ENCODE results near the gene GBP3. TPM values are rescaled to one million over a fixed set of nuclear protein-coding genes. Genes with fewer than 3 reads are reported as not detected.

The GBP3 gene
- total RNA-seq, 1 donor from 2014 or later = 10.1 TPM

- Mint-ChIP-seq H3K4me3 (ENCODE audit: unreplicated experiment) (no peak overlapping the region), H3K36me3 (ENCODE audit: low read depth) (peaks cover 5% of the 10 kb centered on the region), H3K9me3 (ENCODE audit: low read depth) (peaks cover 1% of the 10 kb centered on the region), H3K27me3 (ENCODE audit: low read depth) (no peaks in the 10 kb centered on the region), H3K27ac (ENCODE audit: unreplicated experiment) (no peak overlapping the region), H3K4me1 (ENCODE audit: low read depth) (no peaks in the 10 kb centered on the region)
- TF ChIP-seq, protein P1, sequence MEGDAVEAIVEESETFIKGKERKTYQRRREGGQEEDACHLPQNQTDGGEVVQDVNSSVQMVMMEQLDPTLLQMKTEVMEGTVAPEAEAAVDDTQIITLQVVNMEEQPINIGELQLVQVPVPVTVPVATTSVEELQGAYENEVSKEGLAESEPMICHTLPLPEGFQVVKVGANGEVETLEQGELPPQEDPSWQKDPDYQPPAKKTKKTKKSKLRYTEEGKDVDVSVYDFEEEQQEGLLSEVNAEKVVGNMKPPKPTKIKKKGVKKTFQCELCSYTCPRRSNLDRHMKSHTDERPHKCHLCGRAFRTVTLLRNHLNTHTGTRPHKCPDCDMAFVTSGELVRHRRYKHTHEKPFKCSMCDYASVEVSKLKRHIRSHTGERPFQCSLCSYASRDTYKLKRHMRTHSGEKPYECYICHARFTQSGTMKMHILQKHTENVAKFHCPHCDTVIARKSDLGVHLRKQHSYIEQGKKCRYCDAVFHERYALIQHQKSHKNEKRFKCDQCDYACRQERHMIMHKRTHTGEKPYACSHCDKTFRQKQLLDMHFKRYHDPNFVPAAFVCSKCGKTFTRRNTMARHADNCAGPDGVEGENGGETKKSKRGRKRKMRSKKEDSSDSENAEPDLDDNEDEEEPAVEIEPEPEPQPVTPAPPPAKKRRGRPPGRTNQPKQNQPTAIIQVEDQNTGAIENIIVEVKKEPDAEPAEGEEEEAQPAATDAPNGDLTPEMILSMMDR (IDR thresholded peaks at IDR 0.05) = peak; percentile 85
- DNase-seq (ENCODE audit: low spot score) = no peak
These were observed 23.9 kb downstream of the GBP3 start for GRCh38 chr1:88998716-88999115.

DNA sequence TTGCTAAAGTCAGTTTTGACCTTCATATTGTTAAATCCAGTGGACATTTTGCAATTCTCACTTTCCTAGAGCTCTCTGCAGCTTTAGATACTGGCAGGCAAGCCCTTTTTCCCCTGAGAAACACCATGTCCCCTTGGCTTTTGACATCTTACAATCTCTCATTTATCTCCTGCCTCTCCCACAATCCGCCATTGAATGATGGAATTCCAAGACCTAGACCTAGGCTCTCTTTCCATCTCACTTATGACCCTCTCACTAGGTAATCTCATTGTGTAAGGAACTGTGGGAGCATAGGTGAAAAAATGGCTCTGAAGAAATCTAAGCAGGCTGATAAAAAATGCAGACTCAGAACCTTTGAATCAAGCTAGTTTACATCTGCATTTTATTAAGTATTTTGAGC, 32.2 kb downstream of the GBP3 start:
- H3K4me1 Mint-ChIP-seq (ENCODE audit: low read depth) = peaks cover 25% of the 10 kb centered on the region
- H3K27ac Mint-ChIP-seq (ENCODE audit: unreplicated experiment) = no peak overlapping the region
- H3K36me3 Mint-ChIP-seq (ENCODE audit: low read depth) = no peaks in the 10 kb centered on the region
- no peaks in the 10 kb centered on the region for H3K27me3 Mint-ChIP-seq (ENCODE audit: low read depth)
- TF ChIP-seq, protein P1 (IDR thresholded peaks at IDR 0.05) = no peak
- no peaks in the 10 kb centered on the region for H3K9me3 Mint-ChIP-seq (ENCODE audit: low read depth)
- no peak for DNase-seq (ENCODE audit: low spot score)
- no peak overlapping the region for H3K4me3 Mint-ChIP-seq (ENCODE audit: unreplicated experiment)

DNA sequence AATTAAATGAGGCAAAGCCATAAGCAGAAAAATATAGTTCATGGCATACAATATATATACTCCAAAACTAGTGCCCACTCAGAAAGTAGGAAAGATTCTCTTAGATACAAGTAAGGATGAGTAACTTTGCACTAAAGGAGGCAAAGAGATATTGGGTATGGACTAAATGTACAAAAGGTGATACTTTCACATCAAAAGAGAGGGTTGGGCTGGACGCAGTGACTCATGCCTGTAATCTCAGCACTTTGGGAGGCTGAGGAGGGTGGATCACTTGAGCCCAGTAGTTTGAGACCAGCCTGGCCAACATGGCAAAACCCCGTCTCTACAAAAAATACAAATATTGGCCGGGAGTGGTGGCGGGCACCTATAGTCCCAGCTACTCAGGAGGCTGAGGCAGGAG, 37.0 kb downstream of the GBP3 start:
- H3K27ac Mint-ChIP-seq (ENCODE audit: unreplicated experiment) = peak overlapping the region; percentile 81

GRCh38 chr1:88985032-88985431, 37.6 kb downstream of the GBP3 start:
- peaks cover 52% of the 10 kb centered on the region for H3K4me1 Mint-ChIP-seq (ENCODE audit: low read depth)
- H3K27me3 Mint-ChIP-seq (ENCODE audit: low read depth) = no peaks in the 10 kb centered on the region
- H3K4me3 Mint-ChIP-seq (ENCODE audit: unreplicated experiment) = no peak overlapping the region
- no peaks in the 10 kb centered on the region for H3K9me3 Mint-ChIP-seq (ENCODE audit: low read depth)
- peaks cover 8% of the 10 kb centered on the region for H3K36me3 Mint-ChIP-seq (ENCODE audit: low read depth)
- H3K27ac Mint-ChIP-seq (ENCODE audit: unreplicated experiment) = peak overlapping the region; percentile 81
- DNase-seq (ENCODE audit: low spot score) = no peak
- TF ChIP-seq, protein P1 (IDR thresholded peaks at IDR 0.05) = no peak

More for the DNA sequence above, 37.0 kb downstream of the GBP3 start:
- Mint-ChIP-seq H3K9me3 (ENCODE audit: low read depth) (no peaks in the 10 kb centered on the region), H3K36me3 (ENCODE audit: low read depth) (peaks cover 8% of the 10 kb centered on the region), H3K27me3 (ENCODE audit: low read depth) (no peaks in the 10 kb centered on the region), H3K4me3 (ENCODE audit: unreplicated experiment) (no peak overlapping the region), H3K4me1 (ENCODE audit: low read depth) (peaks cover 54% of the 10 kb centered on the region)
- TF ChIP-seq, protein P1 (IDR thresholded peaks at IDR 0.05) = no peak
- no peak for DNase-seq (ENCODE audit: low spot score)

- Mint-ChIP-seq H3K9me3 (ENCODE audit: low read depth) (no peaks in the 10 kb centered on the region), H3K4me3 (ENCODE audit: unreplicated experiment) (no peak overlapping the region), H3K4me1 (ENCODE audit: low read depth) (peaks cover 54% of the 10 kb centered on the region), H3K36me3 (ENCODE audit: low read depth) (peaks cover 8% of the 10 kb centered on the region), H3K27me3 (ENCODE audit: low read depth) (no peaks in the 10 kb centered on the region), H3K27ac (ENCODE audit: unreplicated experiment) (peak overlapping the region; percentile 81)
- TF ChIP-seq, protein P1 (IDR thresholded peaks at IDR 0.05) = no peak
- DNase-seq (ENCODE audit: low spot score) = no peak
These were observed 38.1 kb downstream of the GBP3 start for GRCh38 chr1:88984569-88984968.

Data from chondrocyte (in vitro differentiated cells).